ENCODE results near the gene ERC2.

The ERC2 gene

GRCh38 chr3:55894605-55895004 lies 573.7 kb downstream of the ERC2 start:
- H3K4me1 ChIP-seq (ENCODE audit: insufficient read depth, poor library complexity, severe bottlenecking) = peaks cover 5% of the 10 kb centered on the region
- no peak overlapping the region for H3K27ac ChIP-seq (ENCODE audit: poor library complexity, severe bottlenecking)
- no peaks in the 10 kb centered on the region for H3K27me3 ChIP-seq (ENCODE audit: insufficient read depth, poor library complexity, severe bottlenecking)
- ATAC-seq (ENCODE audit: low read depth) (no peak), DNase-seq (ENCODE audit: low spot score) (no peak)
- no peak overlapping the region for H3K4me3 ChIP-seq (ENCODE audit: severe bottlenecking)
- no peak for TF ChIP-seq CTCF (IDR thresholded peaks at IDR 0.05; ENCODE audit: poor library complexity, severe bottlenecking)
- no peaks in the 10 kb centered on the region for H3K9me3 ChIP-seq (ENCODE audit: severe bottlenecking)
- no peaks in the 10 kb centered on the region for H3K36me3 ChIP-seq (ENCODE audit: low read depth)

DNA sequence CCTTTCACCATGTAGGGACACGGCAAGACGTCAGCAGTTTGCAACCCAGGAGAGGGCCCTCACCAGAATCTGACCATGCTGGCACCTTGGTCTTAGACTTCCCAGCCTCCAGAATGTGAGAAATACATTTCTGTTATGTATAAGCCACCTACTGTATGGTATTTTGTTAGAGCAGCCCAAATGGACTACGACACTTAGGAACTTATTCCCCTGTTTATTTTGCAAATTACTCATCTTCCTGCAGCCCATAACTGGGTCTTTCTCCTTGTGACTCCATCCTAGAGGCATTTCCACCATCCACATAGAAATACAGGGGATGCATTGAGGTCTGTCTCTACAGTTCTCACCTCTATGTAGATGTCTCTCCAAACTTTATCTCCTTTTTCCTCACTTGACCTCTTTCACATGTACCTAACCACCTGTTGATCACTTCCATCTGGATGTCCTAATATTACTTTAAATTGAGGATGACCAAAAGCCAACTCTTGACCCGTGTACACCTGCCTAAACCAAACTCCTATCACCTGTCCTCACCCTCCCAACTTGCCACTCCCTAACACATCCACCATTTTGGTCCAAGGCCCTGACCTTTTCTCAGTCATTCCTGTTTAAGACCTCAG lies 575.1 kb downstream of the ERC2 start:
- ATAC-seq (ENCODE audit: low read depth) = peak; percentile 80
- Histone ChIP-seq H3K4me1 (ENCODE audit: insufficient read depth, poor library complexity, severe bottlenecking) (peaks cover 5% of the 10 kb centered on the region), H3K9me3 (ENCODE audit: severe bottlenecking) (no peaks in the 10 kb centered on the region), H3K4me3 (ENCODE audit: severe bottlenecking) (no peak overlapping the region), H3K27ac (ENCODE audit: poor library complexity, severe bottlenecking) (no peak overlapping the region), H3K36me3 (ENCODE audit: low read depth) (no peaks in the 10 kb centered on the region), H3K27me3 (ENCODE audit: insufficient read depth, poor library complexity, severe bottlenecking) (no peaks in the 10 kb centered on the region)
- DNase-seq (ENCODE audit: low spot score) = no peak
- TF ChIP-seq CTCF (IDR thresholded peaks at IDR 0.05; ENCODE audit: poor library complexity, severe bottlenecking) = no peak

DNA sequence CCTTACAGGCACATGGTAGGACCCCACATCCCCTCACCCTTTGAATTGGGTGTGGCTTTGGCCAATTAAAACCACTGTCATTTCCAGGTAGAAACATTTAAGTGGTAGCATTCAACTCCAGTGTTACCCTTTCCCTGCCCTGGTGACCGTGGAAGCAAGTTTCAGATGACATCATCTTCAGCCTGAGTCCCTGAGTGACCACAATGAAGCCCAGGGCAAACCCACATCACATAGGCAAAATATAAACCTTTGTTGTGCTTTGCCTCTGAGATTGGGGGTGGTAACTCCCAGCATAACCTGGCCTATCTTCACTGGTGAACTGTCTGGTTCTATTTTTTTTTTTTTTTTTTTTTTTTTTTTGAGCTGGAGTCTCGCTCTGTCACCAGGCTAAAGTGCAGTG lies 577.2 kb downstream of the ERC2 start:
- Histone ChIP-seq H3K4me1 (ENCODE audit: insufficient read depth, poor library complexity, severe bottlenecking) (peaks cover 13% of the 10 kb centered on the region), H3K36me3 (ENCODE audit: low read depth) (no peaks in the 10 kb centered on the region), H3K9me3 (ENCODE audit: severe bottlenecking) (no peaks in the 10 kb centered on the region), H3K4me3 (ENCODE audit: severe bottlenecking) (no peak overlapping the region), H3K27me3 (ENCODE audit: insufficient read depth, poor library complexity, severe bottlenecking) (no peaks in the 10 kb centered on the region), H3K27ac (ENCODE audit: poor library complexity, severe bottlenecking) (no peak overlapping the region)
- TF ChIP-seq CTCF (IDR thresholded peaks at IDR 0.05; ENCODE audit: poor library complexity, severe bottlenecking) = no peak
- no peak for ATAC-seq (ENCODE audit: low read depth)
- no peak for DNase-seq (ENCODE audit: low spot score)

- ATAC-seq (ENCODE audit: low read depth) (no peak), DNase-seq (ENCODE audit: low spot score) (no peak)
- no peak for TF ChIP-seq CTCF (IDR thresholded peaks at IDR 0.05; ENCODE audit: poor library complexity, severe bottlenecking)
Observed at GRCh38 chr3:55888282-55888885, 579.9 kb downstream of the ERC2 start.

DNA sequence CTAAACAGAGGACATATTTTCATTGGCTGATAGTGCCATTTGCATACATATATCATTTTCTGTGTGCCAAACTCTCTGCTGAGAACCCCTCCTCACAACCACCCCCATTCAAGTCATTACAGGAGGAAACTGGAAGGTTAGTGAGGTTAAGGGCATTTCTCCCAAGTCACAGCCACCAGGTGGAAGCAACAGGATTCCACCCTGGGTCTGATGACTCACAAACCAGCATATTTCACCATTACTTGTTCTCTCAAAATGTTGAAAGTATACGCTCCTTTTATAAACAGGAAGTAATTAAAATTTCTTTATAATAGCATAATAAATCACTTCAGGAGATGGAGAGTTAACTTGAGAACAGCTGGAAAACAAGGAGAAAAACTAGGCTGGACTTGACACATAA lies 582.5 kb downstream of the ERC2 start:
- H3K4me3 ChIP-seq (ENCODE audit: severe bottlenecking) = no peak overlapping the region
- H3K9me3 ChIP-seq (ENCODE audit: severe bottlenecking) = no peaks in the 10 kb centered on the region
- peak; percentile 37 for TF ChIP-seq CTCF (IDR thresholded peaks at IDR 0.05; ENCODE audit: poor library complexity, severe bottlenecking)
- peaks cover 27% of the 10 kb centered on the region for H3K4me1 ChIP-seq (ENCODE audit: insufficient read depth, poor library complexity, severe bottlenecking)
- ATAC-seq (ENCODE audit: low read depth) (peak; percentile 72), DNase-seq (ENCODE audit: low spot score) (no peak)
- no peaks in the 10 kb centered on the region for H3K36me3 ChIP-seq (ENCODE audit: low read depth)
- no peaks in the 10 kb centered on the region for H3K27me3 ChIP-seq (ENCODE audit: insufficient read depth, poor library complexity, severe bottlenecking)
- peak overlapping the region; percentile 82 for H3K27ac ChIP-seq (ENCODE audit: poor library complexity, severe bottlenecking)

More at GRCh38 chr3:55888282-55888885, 579.9 kb downstream of the ERC2 start:
- no peak overlapping the region for H3K27ac ChIP-seq (ENCODE audit: poor library complexity, severe bottlenecking)
- peaks cover 30% of the 10 kb centered on the region for H3K4me1 ChIP-seq (ENCODE audit: insufficient read depth, poor library complexity, severe bottlenecking)
- no peak overlapping the region for H3K4me3 ChIP-seq (ENCODE audit: severe bottlenecking)
- H3K36me3 ChIP-seq (ENCODE audit: low read depth) = no peaks in the 10 kb centered on the region
- no peaks in the 10 kb centered on the region for H3K9me3 ChIP-seq (ENCODE audit: severe bottlenecking)
- no peaks in the 10 kb centered on the region for H3K27me3 ChIP-seq (ENCODE audit: insufficient read depth, poor library complexity, severe bottlenecking)

All from RWPE2 (cell line).